Naive thymus-derived CD4-positive, alpha-beta T cell (primary cell): Measurements from ENCODE around the gene ACTMAP. TPM values are rescaled to one million over a fixed set of nuclear protein-coding genes. Genes with fewer than 3 reads are reported as not detected.

ENCODE experiments used
- ATAC-seq: fragments of 150-1000 bp; cut with Tn5 transposase; 2 replicates; pipeline ENCODE4 v1.10.0; 2021; ENCODE audit warnings: mild to moderate bottlenecking, moderate library complexity
- CTCF ChIA-PET: fragments of 350-600 bp; sonication (Branson Sonifier 250); formaldehyde crosslinking; loops from one replicate; lab custom pipeline; 2021; ENCODE audit warnings: antibody characterized with exemption; lab: Charles Lee
- POLR2A ChIA-PET: fragments of 350-600 bp; sonication (Branson Sonifier 250); formaldehyde crosslinking; loops from one replicate; lab custom pipeline; 2021; ENCODE audit warnings: antibody characterized with exemption, inconsistent platforms; lab: Charles Lee
- DNase-seq, 9 donors: peaks; one replicate each; pipeline versions ENCODE4 v3.0.0 to v3.0.0-alpha.2; 2020 to 2022; ENCODE audit warnings: mixed read lengths in 1 of 9
- H3K27ac ChIP-seq: one replicate; pipeline ENCODE4 v1.7.0; 2013; ENCODE audit warnings: mild to moderate bottlenecking, low read depth, low read length, moderate library complexity
- H3K27me3 ChIP-seq, 2 donors: one replicate each; pipeline ENCODE4 v1.7.0; 2013; ENCODE audit warnings: low read length in 2 of 2, mild to moderate bottlenecking in 2 of 2, moderate library complexity in 2 of 2; ENCODE audit not compliant: control insufficient read depth in 2 of 2, insufficient read depth in 2 of 2
- H3K36me3 ChIP-seq, 3 experiments: 1 replicate in 2 of 3; 2 replicates in 1 of 3; pipeline ENCODE4 v1.7.0; 2013; ENCODE audit warnings: low read length in 3 of 3, mild to moderate bottlenecking in 3 of 3, moderate library complexity in 1 of 3; ENCODE audit not compliant: insufficient read depth in 3 of 3, control insufficient read depth in 2 of 3
- H3K4me1 ChIP-seq, 2 donors: one replicate each; pipeline ENCODE4 v1.7.0; 2013; ENCODE audit warnings: low read length in 2 of 2, mild to moderate bottlenecking in 2 of 2, moderate library complexity in 1 of 2; ENCODE audit not compliant: control insufficient read depth in 2 of 2, insufficient read depth in 2 of 2
- H3K4me3 ChIP-seq: 2 replicates; pipeline ENCODE4 v1.7.0; 2013; ENCODE audit warnings: mild to moderate bottlenecking, low read length
- H3K9me3 ChIP-seq, 3 experiments: 1 replicate in 2 of 3; 2 replicates in 1 of 3; pipeline ENCODE4 v1.7.0; 2013; ENCODE audit warnings: low read length in 3 of 3; ENCODE audit not compliant: control insufficient read depth in 2 of 3
- H3K27ac Mint-ChIP-seq, 9 donors: one replicate each; pipeline ENCODE4 v1.8.0; 2020 to 2022; ENCODE audit warnings: mixed read lengths in 9 of 9, mild to moderate bottlenecking in 8 of 9, moderate library complexity in 5 of 9, inconsistent platforms in 2 of 9
- H3K27me3 Mint-ChIP-seq, 5 donors: one replicate each; pipeline ENCODE4 v1.8.0; 2021 to 2022; ENCODE audit warnings: mixed read lengths in 5 of 5, mild to moderate bottlenecking in 1 of 5
- H3K36me3 Mint-ChIP-seq, 5 donors: one replicate each; pipeline ENCODE4 v1.8.0; 2020 to 2022; ENCODE audit warnings: mixed read lengths in 5 of 5, mild to moderate bottlenecking in 3 of 5, inconsistent platforms in 1 of 5
- H3K4me1 Mint-ChIP-seq, 7 donors: one replicate each; pipeline ENCODE4 v1.8.0; 2020 to 2022; ENCODE audit warnings: mixed read lengths in 7 of 7, mild to moderate bottlenecking in 3 of 7, inconsistent platforms in 1 of 7
- H3K4me3 Mint-ChIP-seq, 10 donors: one replicate each; pipeline ENCODE4 v1.8.0; 2020 to 2022; ENCODE audit warnings: mild to moderate bottlenecking in 10 of 10, mixed read lengths in 10 of 10, moderate library complexity in 6 of 10, inconsistent platforms in 2 of 10
- H3K9me3 Mint-ChIP-seq, 11 donors: one replicate each; pipeline ENCODE4 v1.8.0; 2020 to 2022; ENCODE audit warnings: mixed read lengths in 11 of 11, mild to moderate bottlenecking in 4 of 11, inconsistent platforms in 1 of 11, moderate library complexity in 1 of 11
- intact Hi-C, 2 donors: fragments of 100-400 bp; cut with micrococcal nuclease; formaldehyde crosslinking; loops; one replicate each; pipeline ENCODE4 v1.15.1; 2023
- polyA plus RNA-seq, 2 donors: library from polyadenylated mRNA; unstranded; fragments of 300-500 nt; fragmentation: Illumina TruSeq; gene quantifications; one replicate each; pipeline ENCODE4 v1.2.3, GENCODE V29; 2021
- total RNA-seq, 6 experiments: library from RNA in 5 of 6; stranded (reverse) in 5 of 6; gene quantifications; 1 replicate in 5 of 6; 2 replicates in 1 of 6; pipeline ENCODE4 v1.2.3 and lab custom pipeline; 2021 to 2026

Gene ACTMAP
- 10 to 100 TPM in 1 of 5 experiments, 1 to 10 TPM in 4; 5.5 to 13.7 (median 7.8) TPM for total RNA-seq
- 1 to 10 TPM; 3.2 to 3.6 TPM for polyA plus RNA-seq
- total RNA-seq (lab: John Stamatoyannopoulos, UW), result 4.3 reads per million, percentile 22 among the genes with 10 or more reads in this experiment

- H3K4me3 ChIP-seq, result peak within 1 kb of the TSS; percentile 96
These were observed at the start of gene ACTMAP for GRCh38 chr19:40750058-40750873. Gene ACTMAP (minus strand): TSS chr19:40750477. CDS start chr19:40749803, 674 bp downstream.

GRCh38 chr19:40799558-40800338 lies 49.5 kb upstream of the ACTMAP start:
- Mint-ChIP-seq H3K27me3 (no peaks in the 10 kb centered on the region), H3K4me3 (peak overlapping the region; percentile 84 to 100 (median 94)), H3K27ac (peak overlapping the region; percentile 89 to 99 (median 94)), H3K9me3 (no peaks in the 10 kb centered on the region), H3K36me3 (peaks cover 0 to 38% (median 7%) of the 10 kb centered on the region in 5 donors), H3K4me1 (peaks cover 41 to 69% (median 61%) of the 10 kb centered on the region in 7 donors)
- peaks cover 0 to 23% (median 0%) of the 10 kb centered on the region in 3 experiments for H3K36me3 ChIP-seq
- ATAC-seq (no peak), DNase-seq (peak in 2 of 9 donors; percentile 36 to 56)
- POLR2A ChIA-PET, result interaction anchor here (0.9 to 8.7 kb wide), 9 partner anchors 7 to 464 kb away, joined by 3 to 89 read pairs (median 8); partner anchors contain the start of genes ACTMAP, HNRNPUL1, MIA and RAB4B
- no peaks in the 10 kb centered on the region for H3K9me3 ChIP-seq
- peak overlapping the region; percentile 87 for H3K27ac ChIP-seq
- CTCF ChIA-PET, result interaction anchor here (1.6 to 2.4 kb wide), 3 partner anchors 21 to 137 kb away, joined by 3 to 21 read pairs (median 8); partner anchors contain the start of gene RAB4B
- intact Hi-C loops, result loop anchor here (2.0 to 5.0 kb wide), 6 partner anchors 109 to 553 kb away; partner anchors contain the start of genes NUMBL (in 1 of the 2), SERTAD1 (in 1 of the 2), SERTAD3 (in 1 of the 2) and TGFB1 (in 1 of the 2)
- no peaks in the 10 kb centered on the region for H3K27me3 ChIP-seq
- peak overlapping the region; percentile 73 for H3K4me3 ChIP-seq
- peaks cover 49 to 52% of the 10 kb centered on the region in 2 donors for H3K4me1 ChIP-seq

More at GRCh38 chr19:40750058-40750873, at the start of gene ACTMAP:
- Histone ChIP-seq H3K27ac (peak within 1 kb of the TSS; percentile 84), H3K27me3 (no peaks in the 10 kb centered on the region), H3K9me3 (no peaks in the 10 kb centered on the region), H3K36me3 (no peaks in the 10 kb centered on the region), H3K4me1 (peaks cover 11 to 27% of the 10 kb centered on the region in 2 donors)
- POLR2A ChIA-PET, result interaction anchor here (0.6 to 4.6 kb wide), 22 partner anchors 8 to 614 kb away, joined by 3 to 92 read pairs (median 4); partner anchors contain the start of genes B9D2, COQ8B, EGLN2 and HNRNPUL1
- Mint-ChIP-seq H3K4me3 (peak within 1 kb of the TSS; percentile 93 to 100 (median 96)), H3K4me1 (peaks cover 31 to 43% (median 42%) of the 10 kb centered on the region in 7 donors), H3K27me3 (no peaks in the 10 kb centered on the region), H3K27ac (peak within 1 kb of the TSS; percentile 90 to 99 (median 98)), H3K36me3 (peaks cover 0 to 31% (median 7%) of the 10 kb centered on the region in 5 donors), H3K9me3 (peaks cover 0 to 1% (median 0%) of the 10 kb centered on the region in 11 donors)
- ATAC-seq (peak; percentile 93), DNase-seq (peak; percentile 95 to 100 (median 100))
- CTCF ChIA-PET, result interaction anchor here (0.7 to 1.7 kb wide), 6 partner anchors 28 to 61 kb away, joined by 3 to 9 read pairs (median 6); partner anchors contain the start of genes COQ8B, EGLN2 and RAB4B
- intact Hi-C loops, result loop anchor here (1.0 to 2.0 kb wide), 13 partner anchors 28 to 601 kb away; partner anchors contain the start of genes NUMBL (in 2 of the 2), BLVRB (in 1 of the 2), COQ8B (in 1 of the 2) and RAB4B (in 1 of the 2)

- Mint-ChIP-seq H3K27ac (peak within 1 kb of the TSS; percentile 96 to 100 (median 99)), H3K4me3 (peak within 1 kb of the TSS; percentile 89 to 100 (median 97)), H3K9me3 (no peaks in the 10 kb centered on the region), H3K4me1 (peaks cover 33 to 61% (median 53%) of the 10 kb centered on the region in 7 donors), H3K27me3 (no peaks in the 10 kb centered on the region), H3K36me3 (peaks cover 0 to 31% (median 7%) of the 10 kb centered on the region in 5 donors)
- H3K36me3 ChIP-seq, result peaks cover 0 to 18% (median 0%) of the 10 kb centered on the region in 3 experiments
- peak within 1 kb of the TSS; percentile 90 for H3K27ac ChIP-seq
- peak within 1 kb of the TSS; percentile 77 for H3K4me3 ChIP-seq
- ATAC-seq, result peak; percentile 92
- peak; percentile 99 to 100 (median 100) for DNase-seq
- no peaks in the 10 kb centered on the region for H3K9me3 ChIP-seq
- POLR2A ChIA-PET, result interaction anchor here (0.6 to 5.5 kb wide), 21 partner anchors 8 to 506 kb away, joined by 3 to 89 read pairs (median 4); partner anchors contain the start of genes ACTMAP, COQ8B, HNRNPUL1 and ITPKC
- H3K27me3 ChIP-seq, result no peaks in the 10 kb centered on the region
- CTCF ChIA-PET, result interaction anchor here (0.7 to 2.6 kb wide), 8 partner anchors 8 to 136 kb away, joined by 3 to 21 read pairs (median 8); partner anchors contain the start of genes ACTMAP, RAB4B and SNRPA
- peaks cover 40 to 44% of the 10 kb centered on the region in 2 donors for H3K4me1 ChIP-seq
- intact Hi-C loops, result loop anchor here (1.0 to 5.0 kb wide), 16 partner anchors 8 to 464 kb away; partner anchors contain the start of genes ACTMAP (in 2 of the 2), NUMBL (in 2 of the 2), RAB4B (in 2 of the 2) and COQ8B (in 1 of the 2)
These were observed 48.6 kb upstream of the ACTMAP start, which contains the start of gene EGLN2 for GRCh38 chr19:40798683-40799557. Gene EGLN2 (plus strand): TSS chr19:40799191. CDS start chr19:40800573, 1,382 bp downstream.

GRCh38 chr19:40797963-40798682 lies 47.8 kb upstream of the ACTMAP start:
- no peaks in the 10 kb centered on the region for H3K9me3 ChIP-seq
- peak overlapping the region; percentile 90 for H3K27ac ChIP-seq
- POLR2A ChIA-PET, result interaction anchor here (0.6 to 5.5 kb wide), 21 partner anchors 8 to 507 kb away, joined by 3 to 89 read pairs (median 4); partner anchors contain the start of genes ACTMAP, COQ8B, HNRNPUL1 and ITPKC
- intact Hi-C loops, result loop anchor here (1.0 to 5.0 kb wide), 16 partner anchors 9 to 465 kb away; partner anchors contain the start of genes ACTMAP (in 2 of the 2), NUMBL (in 2 of the 2), RAB4B (in 2 of the 2) and COQ8B (in 1 of the 2)
- Mint-ChIP-seq H3K4me3 (peak overlapping the region; percentile 89 to 100 (median 95)), H3K9me3 (no peaks in the 10 kb centered on the region), H3K4me1 (peaks cover 25 to 53% (median 45%) of the 10 kb centered on the region in 7 donors), H3K27me3 (no peaks in the 10 kb centered on the region), H3K36me3 (peaks cover 0 to 27% (median 7%) of the 10 kb centered on the region in 5 donors), H3K27ac (peak overlapping the region; percentile 96 to 100 (median 99))
- peak; percentile 39 for ATAC-seq
- CTCF ChIA-PET, result interaction anchor here (0.5 to 2.6 kb wide), 11 partner anchors 9 to 745 kb away, joined by 3 to 21 read pairs (median 4); partner anchors contain the start of genes ACTMAP, RAB4B and SNRPA
- peaks cover 0 to 18% (median 0%) of the 10 kb centered on the region in 3 experiments for H3K36me3 ChIP-seq
- DNase-seq, result peak; percentile 48 to 76 (median 65)
- peak overlapping the region; percentile 77 for H3K4me3 ChIP-seq
- no peaks in the 10 kb centered on the region for H3K27me3 ChIP-seq
- H3K4me1 ChIP-seq, result peaks cover 32 to 37% of the 10 kb centered on the region in 2 donors
